ENCODE data around the gene NAXD.

NAXD gene

GRCh38 chr13:110643324-110643723 lies 28.0 kb downstream of the NAXD start:
- DNase-seq: no peak
- TF ChIP-seq CTCF (IDR thresholded peaks at IDR 0.05; ENCODE audit: low read depth, low read length): no peak
- H3K36me3 ChIP-seq: peaks cover 53% of the 10 kb centered on the region
- H3K27me3 ChIP-seq: no peaks in the 10 kb centered on the region
- peaks cover 16% of the 10 kb centered on the region for H3K4me1 ChIP-seq
- no peaks in the 10 kb centered on the region for H3K9me3 ChIP-seq
- H3K4me3 ChIP-seq (ENCODE audit: low read depth, low read length): no peak overlapping the region

DNA sequence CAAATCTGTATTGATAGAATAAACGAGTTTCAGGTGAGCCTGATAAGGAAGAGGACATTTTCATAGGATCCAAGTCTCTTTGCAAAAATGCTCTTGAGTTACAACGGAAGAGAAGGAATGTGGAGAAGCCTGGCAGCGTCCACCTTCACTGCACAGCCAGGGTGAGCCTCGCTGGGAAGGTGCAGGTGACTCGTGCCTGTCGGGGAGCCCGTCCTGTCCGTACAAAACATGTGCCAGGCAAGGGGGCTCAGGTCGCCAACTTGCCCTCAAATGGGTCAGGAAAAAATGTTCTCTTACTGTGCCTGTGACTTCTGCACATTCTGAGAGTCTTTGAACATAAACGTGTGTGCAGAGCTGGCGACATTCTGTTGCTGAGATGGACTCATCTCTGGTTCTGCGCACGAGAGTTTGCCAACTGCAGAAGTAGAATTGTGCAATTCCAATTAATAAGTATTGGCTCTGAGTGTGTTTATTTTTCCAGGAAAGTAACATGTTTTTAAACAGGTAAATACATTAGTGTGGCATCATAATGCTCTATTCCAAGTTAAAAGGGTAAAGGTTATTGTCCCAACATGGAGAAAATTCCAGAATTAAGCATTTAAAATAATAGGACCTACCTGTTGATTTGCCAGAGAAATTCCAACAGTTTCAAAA lies 28.6 kb downstream of the NAXD start:
- no peaks in the 10 kb centered on the region for H3K27me3 ChIP-seq
- H3K9me3 ChIP-seq: no peaks in the 10 kb centered on the region
- H3K4me3 ChIP-seq (ENCODE audit: low read depth, low read length): no peak overlapping the region
- no peak for TF ChIP-seq CTCF (IDR thresholded peaks at IDR 0.05; ENCODE audit: low read depth, low read length)
- H3K4me1 ChIP-seq: peaks cover 16% of the 10 kb centered on the region
- no peak for DNase-seq
- peaks cover 47% of the 10 kb centered on the region for H3K36me3 ChIP-seq

DNA sequence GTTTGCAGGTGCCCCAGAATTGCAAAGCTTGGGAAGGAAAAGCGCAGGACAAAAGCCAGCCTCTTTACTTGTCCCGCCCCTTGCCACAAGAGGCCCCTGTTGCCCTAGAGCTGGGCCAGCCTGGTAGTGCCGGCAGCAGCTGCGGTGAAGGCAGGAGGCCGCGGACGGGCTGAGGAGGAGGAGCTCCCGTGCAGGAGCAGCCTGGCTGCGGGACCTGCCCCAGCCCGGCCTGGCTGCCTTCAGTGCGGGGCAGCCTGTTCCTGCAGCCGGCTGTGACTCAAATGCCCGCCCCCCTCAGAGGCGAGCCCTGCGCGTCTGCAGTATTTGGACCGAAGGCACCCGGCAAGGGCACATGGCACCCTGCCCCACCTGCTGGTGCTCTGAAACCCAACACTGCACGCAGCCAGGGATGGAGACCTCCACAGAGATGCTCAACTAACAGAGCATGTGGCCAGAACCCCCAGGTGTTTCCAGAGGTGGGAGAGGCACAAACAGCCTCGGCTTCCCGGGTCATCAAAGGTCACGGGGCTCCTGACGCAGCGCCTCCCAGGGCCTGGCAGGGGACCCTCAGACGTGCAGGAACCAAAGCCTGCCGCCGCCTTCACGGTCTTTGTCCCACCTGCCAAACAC lies 29.7 kb downstream of the NAXD start:
- peak; percentile 83 for DNase-seq
- Histone ChIP-seq H3K9me3 (no peaks in the 10 kb centered on the region), H3K4me1 (peaks cover 14% of the 10 kb centered on the region), H3K36me3 (peaks cover 38% of the 10 kb centered on the region), H3K27me3 (no peaks in the 10 kb centered on the region), H3K4me3 (ENCODE audit: low read depth, low read length) (no peak overlapping the region)
- peak; percentile 56 for TF ChIP-seq CTCF (IDR thresholded peaks at IDR 0.05; ENCODE audit: low read depth, low read length)

DNA sequence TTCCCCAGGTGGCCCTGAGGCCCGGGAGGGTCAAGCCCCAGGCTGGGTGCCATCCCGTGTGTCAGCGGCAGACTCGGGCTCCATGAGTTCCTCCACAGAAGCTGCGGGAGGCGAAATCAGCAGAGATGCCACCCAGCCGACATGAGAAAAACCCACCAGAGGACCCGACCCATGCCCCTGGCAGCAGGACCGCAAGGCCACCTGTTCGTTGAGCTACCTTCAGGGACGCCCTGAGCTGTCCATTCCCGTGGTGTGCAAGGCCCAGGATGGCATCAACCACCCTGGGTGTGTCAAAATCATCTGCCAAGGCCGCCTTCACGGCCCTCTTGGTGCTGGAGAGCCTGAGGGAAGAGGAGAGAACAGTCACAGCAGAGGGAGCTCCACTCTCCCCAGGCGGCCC lies 30.4 kb downstream of the NAXD start:
- peaks cover 34% of the 10 kb centered on the region for H3K36me3 ChIP-seq
- no peaks in the 10 kb centered on the region for H3K9me3 ChIP-seq
- no peak for DNase-seq
- peaks cover 7% of the 10 kb centered on the region for H3K4me1 ChIP-seq
- no peaks in the 10 kb centered on the region for H3K27me3 ChIP-seq
- no peak overlapping the region for H3K4me3 ChIP-seq (ENCODE audit: low read depth, low read length)
- TF ChIP-seq CTCF (IDR thresholded peaks at IDR 0.05; ENCODE audit: low read depth, low read length): no peak

DNA sequence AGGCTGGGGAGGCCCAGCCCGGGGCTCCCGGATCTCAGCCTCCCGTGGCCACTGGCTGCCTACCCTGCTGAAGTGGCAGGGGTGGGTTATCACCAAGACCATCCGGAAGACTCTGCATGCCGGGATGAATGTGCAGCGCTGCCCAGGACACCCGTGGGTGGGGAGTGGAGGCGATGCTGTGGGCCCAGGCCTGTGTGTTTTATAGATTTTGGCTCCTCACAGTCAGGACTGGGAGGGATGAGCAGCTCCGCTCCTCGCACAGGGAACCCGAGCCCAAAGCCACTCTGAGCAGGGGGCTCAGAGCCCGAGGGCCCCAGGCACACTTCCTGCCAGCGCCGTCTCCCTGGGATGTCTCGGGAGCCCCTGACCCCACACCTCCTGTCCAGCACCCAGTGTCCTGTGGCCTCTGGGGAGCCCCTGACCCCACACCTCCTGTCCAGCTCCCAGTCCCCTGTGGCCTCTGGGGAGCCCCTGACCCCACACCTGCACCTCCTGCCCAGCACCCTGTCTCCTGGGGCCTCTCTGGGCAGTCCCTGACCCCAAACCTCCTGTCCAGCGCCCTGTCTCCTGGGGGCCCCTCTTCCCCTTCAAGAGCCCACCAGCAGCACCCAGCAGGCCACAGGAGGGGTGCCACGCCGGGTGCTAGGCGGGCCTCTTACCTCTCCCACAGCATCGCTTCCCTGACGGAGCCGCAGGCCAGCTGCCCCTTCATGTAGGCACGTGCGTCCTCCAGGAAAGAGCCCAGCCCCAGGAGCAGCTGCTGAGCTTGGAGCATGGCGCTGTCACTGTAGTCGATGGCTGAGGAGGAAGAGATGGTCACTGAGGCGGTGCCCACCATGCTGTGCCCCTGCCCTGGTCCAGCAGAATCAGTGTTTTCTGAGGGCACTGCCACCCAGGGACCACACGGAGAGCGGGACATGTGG lies 31.4 kb downstream of the NAXD start:
- Histone ChIP-seq H3K4me1 (no peaks in the 10 kb centered on the region), H3K9me3 (no peaks in the 10 kb centered on the region), H3K27me3 (no peaks in the 10 kb centered on the region), H3K4me3 (ENCODE audit: low read depth, low read length) (no peak overlapping the region), H3K36me3 (peaks cover 27% of the 10 kb centered on the region)
- no peak for DNase-seq
- TF ChIP-seq CTCF (IDR thresholded peaks at IDR 0.05; ENCODE audit: low read depth, low read length): no peak

Measured in BE2C (cell line).